HG03565 (cell line): ENCODE data around the gene WNK4.

Experiments used
- ATAC-seq: cut with Tn5 transposase; IDR thresholded peaks from one replicate; pipeline ENCODE4 v1.9.1; 2021; ENCODE audit warnings: mild to moderate bottlenecking, moderate library complexity; ENCODE audit not compliant: unreplicated experiment

The WNK4 gene

GRCh38 chr17:42795465-42795864 is 15.1 kb downstream of the WNK4 start:
- ATAC-seq = no peak

GRCh38 chr17:42796066-42796758 is 15.8 kb downstream of the WNK4 start:
- ATAC-seq = no peak

- ATAC-seq = no peak
These were observed 16.9 kb downstream of the WNK4 start for GRCh38 chr17:42797067-42798007.

GRCh38 chr17:42798011-42798382 is 17.6 kb downstream of the WNK4 start:
- no peak for ATAC-seq

- no peak for ATAC-seq
These were observed 18.3 kb downstream of the WNK4 start, which contains the start of the genes CNTD1 and COA3 for GRCh38 chr17:42798383-42799380. TSS of gene CNTD1 (plus strand) at chr17:42798861. CDS start at chr17:42799068, 207 bp downstream. TSS of gene COA3 (minus strand) at chr17:42798704. CDS start at chr17:42798681, 23 bp downstream.

GRCh38 chr17:42803074-42803883 is 22.9 kb downstream of the WNK4 start:
- no peak for ATAC-seq

GRCh38 chr17:42804918-42805367 is 24.5 kb downstream of the WNK4 start:
- no peak for ATAC-seq

- ATAC-seq = no peak
These were observed 25.8 kb downstream of the WNK4 start for GRCh38 chr17:42806249-42806648.

GRCh38 chr17:42809250-42809649 is 28.8 kb downstream of the WNK4 start:
- no peak for ATAC-seq

- ATAC-seq = no peak
These were observed 34.4 kb downstream of the WNK4 start for GRCh38 chr17:42814633-42815399.

GRCh38 chr17:42817866-42818265 is 37.5 kb downstream of the WNK4 start:
- ATAC-seq = no peak

- no peak for ATAC-seq
These were observed 38.0 kb downstream of the WNK4 start for GRCh38 chr17:42818379-42818778.

- ATAC-seq = no peak
These were observed 39.6 kb downstream of the WNK4 start for GRCh38 chr17:42819939-42820535.

GRCh38 chr17:42821176-42821575 is 40.8 kb downstream of the WNK4 start:
- no peak for ATAC-seq

GRCh38 chr17:42827472-42827871 is 47.1 kb downstream of the WNK4 start:
- no peak for ATAC-seq

- ATAC-seq = no peak
These were observed 50.6 kb downstream of the WNK4 start for GRCh38 chr17:42830971-42831370.

- no peak for ATAC-seq
These were observed 52.0 kb downstream of the WNK4 start for GRCh38 chr17:42832213-42832933.
